Measurements from ENCODE around the gene MEGF6.

- TF ChIP-seq, protein P1, sequence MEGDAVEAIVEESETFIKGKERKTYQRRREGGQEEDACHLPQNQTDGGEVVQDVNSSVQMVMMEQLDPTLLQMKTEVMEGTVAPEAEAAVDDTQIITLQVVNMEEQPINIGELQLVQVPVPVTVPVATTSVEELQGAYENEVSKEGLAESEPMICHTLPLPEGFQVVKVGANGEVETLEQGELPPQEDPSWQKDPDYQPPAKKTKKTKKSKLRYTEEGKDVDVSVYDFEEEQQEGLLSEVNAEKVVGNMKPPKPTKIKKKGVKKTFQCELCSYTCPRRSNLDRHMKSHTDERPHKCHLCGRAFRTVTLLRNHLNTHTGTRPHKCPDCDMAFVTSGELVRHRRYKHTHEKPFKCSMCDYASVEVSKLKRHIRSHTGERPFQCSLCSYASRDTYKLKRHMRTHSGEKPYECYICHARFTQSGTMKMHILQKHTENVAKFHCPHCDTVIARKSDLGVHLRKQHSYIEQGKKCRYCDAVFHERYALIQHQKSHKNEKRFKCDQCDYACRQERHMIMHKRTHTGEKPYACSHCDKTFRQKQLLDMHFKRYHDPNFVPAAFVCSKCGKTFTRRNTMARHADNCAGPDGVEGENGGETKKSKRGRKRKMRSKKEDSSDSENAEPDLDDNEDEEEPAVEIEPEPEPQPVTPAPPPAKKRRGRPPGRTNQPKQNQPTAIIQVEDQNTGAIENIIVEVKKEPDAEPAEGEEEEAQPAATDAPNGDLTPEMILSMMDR (IDR thresholded peaks at IDR 0.05) = peak in 4 of 7 experiments; percentile 20 to 35 (median 29)
- peak in 1 of 3 donors; percentile 7 for TF ChIP-seq POLR2A (IDR thresholded peaks at IDR 0.05)
Observed at GRCh38 chr1:3530086-3530925, 81.0 kb downstream of the MEGF6 start.

Data from body of pancreas (tissue), 4 donors.